ENCODE measurements around the gene CLPTM1. TPM values are rescaled to one million over a fixed set of nuclear protein-coding genes. Genes with fewer than 3 reads are reported as not detected.

The CLPTM1 gene
- total and polyA plus RNA-seq, 2 donors from 2014 or later = 107 to 142 TPM

- Histone ChIP-seq H3K9me3 (ENCODE audit: control insufficient read depth in 2 of 3, insufficient read depth in 1 of 3, low read length in 3 of 3) (no peaks in the 10 kb centered on the region), H3K27ac (ENCODE audit: low read depth in 2 of 2, low read length in 2 of 2) (no peak overlapping the region), H3K27me3 (ENCODE audit: control insufficient read depth, insufficient read depth, low read length) (no peaks in the 10 kb centered on the region), H3K4me3 (ENCODE audit: low read length in 3 of 3) (no peak overlapping the region), H3K4me1 (ENCODE audit: control insufficient read depth in 2 of 3, insufficient read depth in 2 of 3, low read depth in 1 of 3, low read length in 3 of 3) (no peaks in the 10 kb centered on the region), H3K9ac (ENCODE audit: low read length in 3 of 3) (no peak overlapping the region), H3K36me3 (ENCODE audit: control insufficient read depth in 2 of 3, insufficient read depth in 3 of 3, low read length in 3 of 3) (peaks cover 0 to 2% (median 0%) of the 10 kb centered on the region in 3 donors)
- TF ChIP-seq CTCF (IDR thresholded peaks at IDR 0.05; ENCODE audit: borderline replicate concordance, extremely low read depth, insufficient read depth) = peak; percentile 47
- intact Hi-C loops (cut with DNase I) = no loop called here
- peak in 3 of 5 donors; percentile 63 to 72 (median 72) for DNase-seq
- FAIRE-seq = no peak
Measured at GRCh38 chr19:45016388-45017314, 61.5 kb downstream of the CLPTM1 start.

- H3K4me3 ChIP-seq (ENCODE audit: low read length in 3 of 3) = no peak overlapping the region
- no peaks in the 10 kb centered on the region for H3K9me3 ChIP-seq (ENCODE audit: control insufficient read depth in 2 of 3, insufficient read depth in 1 of 3, low read length in 3 of 3)
- no peak for DNase-seq
- peaks cover 0 to 2% (median 0%) of the 10 kb centered on the region in 3 donors for H3K36me3 ChIP-seq (ENCODE audit: control insufficient read depth in 2 of 3, insufficient read depth in 3 of 3, low read length in 3 of 3)
- TF ChIP-seq CTCF (IDR thresholded peaks at IDR 0.05; ENCODE audit: borderline replicate concordance, extremely low read depth, insufficient read depth) = no peak
- no peak overlapping the region for H3K27ac ChIP-seq (ENCODE audit: low read depth in 2 of 2, low read length in 2 of 2)
- no peak overlapping the region for H3K9ac ChIP-seq (ENCODE audit: low read length in 3 of 3)
- FAIRE-seq = no peak
- H3K4me1 ChIP-seq (ENCODE audit: control insufficient read depth in 2 of 3, insufficient read depth in 2 of 3, low read depth in 1 of 3, low read length in 3 of 3) = no peaks in the 10 kb centered on the region
- intact Hi-C loops (cut with DNase I) = no loop called here
- H3K27me3 ChIP-seq (ENCODE audit: control insufficient read depth, insufficient read depth, low read length) = no peaks in the 10 kb centered on the region
Measured at GRCh38 chr19:45019187-45019586, 64.0 kb downstream of the CLPTM1 start.

GRCh38 chr19:45020071-45020470 lies 64.9 kb downstream of the CLPTM1 start:
- no peaks in the 10 kb centered on the region for H3K9me3 ChIP-seq (ENCODE audit: control insufficient read depth in 2 of 3, insufficient read depth in 1 of 3, low read length in 3 of 3)
- H3K9ac ChIP-seq (ENCODE audit: low read length in 3 of 3) = no peak overlapping the region
- no peak overlapping the region for H3K27ac ChIP-seq (ENCODE audit: low read depth in 2 of 2, low read length in 2 of 2)
- no peak for TF ChIP-seq CTCF (IDR thresholded peaks at IDR 0.05; ENCODE audit: borderline replicate concordance, extremely low read depth, insufficient read depth)
- no peaks in the 10 kb centered on the region for H3K4me1 ChIP-seq (ENCODE audit: control insufficient read depth in 2 of 3, insufficient read depth in 2 of 3, low read depth in 1 of 3, low read length in 3 of 3)
- FAIRE-seq = no peak
- DNase-seq = no peak
- intact Hi-C loops (cut with DNase I) = no loop called here
- H3K36me3 ChIP-seq (ENCODE audit: control insufficient read depth in 2 of 3, insufficient read depth in 3 of 3, low read length in 3 of 3) = peaks cover 0 to 2% (median 0%) of the 10 kb centered on the region in 3 donors
- no peak overlapping the region for H3K4me3 ChIP-seq (ENCODE audit: low read length in 3 of 3)
- H3K27me3 ChIP-seq (ENCODE audit: control insufficient read depth, insufficient read depth, low read length) = no peaks in the 10 kb centered on the region

All from kidney (tissue), 14 donors.